Chondrocyte (in vitro differentiated cells): ENCODE measurements around the gene CD6. TPM values are rescaled to one million over a fixed set of nuclear protein-coding genes. Genes with fewer than 3 reads are reported as not detected.

Experiments used
- DNase-seq: peaks from one replicate; pipeline ENCODE4 v3.0.0; 2021; ENCODE audit warnings: mixed read lengths, low spot score
- H3K27ac Mint-ChIP-seq: one replicate; pipeline ENCODE4 v1.8.0; 2021; ENCODE audit warnings: mild to moderate bottlenecking, moderate library complexity, mixed read lengths; ENCODE audit not compliant: unreplicated experiment
- H3K27me3 Mint-ChIP-seq: 2 replicates; pipeline ENCODE4 v1.8.0; 2021; ENCODE audit warnings: low read depth, mixed read lengths
- H3K36me3 Mint-ChIP-seq: 2 replicates; pipeline ENCODE4 v1.8.0; 2021; ENCODE audit warnings: low read depth, mixed read lengths
- H3K4me1 Mint-ChIP-seq: 2 replicates; pipeline ENCODE4 v1.8.0; 2021; ENCODE audit warnings: low read depth, mild to moderate bottlenecking, mixed read lengths
- H3K4me3 Mint-ChIP-seq: one replicate; pipeline ENCODE4 v1.8.0; 2021; ENCODE audit warnings: mild to moderate bottlenecking, moderate library complexity, mixed read lengths; ENCODE audit not compliant: unreplicated experiment
- H3K9me3 Mint-ChIP-seq: 2 replicates; pipeline ENCODE4 v1.8.0; 2021; ENCODE audit warnings: low read depth, mixed read lengths
- total RNA-seq: library from RNA; stranded (reverse); gene quantifications from 3 replicates; pipeline ENCODE4 v1.2.1, GENCODE V29; 2021
- TF ChIP-seq, protein P1 (sequence below): fragments of 200-600 bp; sonication (generic); IDR thresholded peaks from 2 replicates; pipeline ENCODE4 v1.5.0; 2021; ENCODE audit warnings: antibody characterized with exemption, mild to moderate bottlenecking, moderate library complexity

CD6 gene
- total RNA-seq, 1 donor from 2014 or later, result not detected

DNA sequence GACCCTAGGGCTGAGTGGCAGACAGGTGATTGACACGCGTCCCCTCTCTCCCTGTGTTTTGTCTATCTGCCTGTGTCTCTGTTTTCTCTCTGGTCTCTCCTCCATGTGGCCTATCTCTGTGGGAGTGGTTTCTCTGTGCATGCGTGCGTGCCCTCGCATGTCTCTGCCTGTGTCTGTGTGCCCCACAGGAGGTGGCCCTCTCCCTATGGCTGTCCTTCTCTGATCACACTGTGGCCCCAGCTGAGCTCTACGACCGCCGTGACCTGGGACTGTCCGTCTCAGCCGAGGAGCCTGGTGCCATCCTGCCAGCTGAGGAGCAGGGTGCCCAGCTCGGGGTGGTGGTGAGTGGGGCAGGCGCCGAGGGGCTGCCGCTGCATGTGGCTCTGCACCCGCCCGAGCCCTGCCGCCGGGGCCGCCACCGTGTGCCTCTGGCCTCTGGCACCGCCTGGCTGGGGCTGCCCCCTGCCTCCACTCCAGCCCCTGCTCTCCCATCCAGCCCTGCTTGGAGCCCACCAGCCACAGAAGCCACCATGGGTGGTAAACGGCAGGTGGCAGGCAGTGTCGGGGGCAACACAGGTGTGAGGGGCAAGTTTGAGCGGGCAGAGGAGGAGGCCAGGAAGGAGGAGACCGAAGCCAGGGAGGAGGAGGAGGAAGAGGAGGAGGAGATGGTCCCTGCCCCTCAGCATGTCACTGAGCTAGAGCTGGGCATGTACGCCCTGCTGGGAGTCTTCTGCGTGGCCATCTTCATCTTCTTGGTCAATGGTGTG, 35.6 kb upstream of the CD6 start:
- no peaks in the 10 kb centered on the region for H3K27me3 Mint-ChIP-seq
- H3K27ac Mint-ChIP-seq, result no peak overlapping the region
- TF ChIP-seq, protein P1, sequence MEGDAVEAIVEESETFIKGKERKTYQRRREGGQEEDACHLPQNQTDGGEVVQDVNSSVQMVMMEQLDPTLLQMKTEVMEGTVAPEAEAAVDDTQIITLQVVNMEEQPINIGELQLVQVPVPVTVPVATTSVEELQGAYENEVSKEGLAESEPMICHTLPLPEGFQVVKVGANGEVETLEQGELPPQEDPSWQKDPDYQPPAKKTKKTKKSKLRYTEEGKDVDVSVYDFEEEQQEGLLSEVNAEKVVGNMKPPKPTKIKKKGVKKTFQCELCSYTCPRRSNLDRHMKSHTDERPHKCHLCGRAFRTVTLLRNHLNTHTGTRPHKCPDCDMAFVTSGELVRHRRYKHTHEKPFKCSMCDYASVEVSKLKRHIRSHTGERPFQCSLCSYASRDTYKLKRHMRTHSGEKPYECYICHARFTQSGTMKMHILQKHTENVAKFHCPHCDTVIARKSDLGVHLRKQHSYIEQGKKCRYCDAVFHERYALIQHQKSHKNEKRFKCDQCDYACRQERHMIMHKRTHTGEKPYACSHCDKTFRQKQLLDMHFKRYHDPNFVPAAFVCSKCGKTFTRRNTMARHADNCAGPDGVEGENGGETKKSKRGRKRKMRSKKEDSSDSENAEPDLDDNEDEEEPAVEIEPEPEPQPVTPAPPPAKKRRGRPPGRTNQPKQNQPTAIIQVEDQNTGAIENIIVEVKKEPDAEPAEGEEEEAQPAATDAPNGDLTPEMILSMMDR, result no peak
- peaks cover 4% of the 10 kb centered on the region for H3K36me3 Mint-ChIP-seq
- no peaks in the 10 kb centered on the region for H3K4me1 Mint-ChIP-seq
- no peaks in the 10 kb centered on the region for H3K9me3 Mint-ChIP-seq
- H3K4me3 Mint-ChIP-seq, result no peak overlapping the region
- no peak for DNase-seq

DNA sequence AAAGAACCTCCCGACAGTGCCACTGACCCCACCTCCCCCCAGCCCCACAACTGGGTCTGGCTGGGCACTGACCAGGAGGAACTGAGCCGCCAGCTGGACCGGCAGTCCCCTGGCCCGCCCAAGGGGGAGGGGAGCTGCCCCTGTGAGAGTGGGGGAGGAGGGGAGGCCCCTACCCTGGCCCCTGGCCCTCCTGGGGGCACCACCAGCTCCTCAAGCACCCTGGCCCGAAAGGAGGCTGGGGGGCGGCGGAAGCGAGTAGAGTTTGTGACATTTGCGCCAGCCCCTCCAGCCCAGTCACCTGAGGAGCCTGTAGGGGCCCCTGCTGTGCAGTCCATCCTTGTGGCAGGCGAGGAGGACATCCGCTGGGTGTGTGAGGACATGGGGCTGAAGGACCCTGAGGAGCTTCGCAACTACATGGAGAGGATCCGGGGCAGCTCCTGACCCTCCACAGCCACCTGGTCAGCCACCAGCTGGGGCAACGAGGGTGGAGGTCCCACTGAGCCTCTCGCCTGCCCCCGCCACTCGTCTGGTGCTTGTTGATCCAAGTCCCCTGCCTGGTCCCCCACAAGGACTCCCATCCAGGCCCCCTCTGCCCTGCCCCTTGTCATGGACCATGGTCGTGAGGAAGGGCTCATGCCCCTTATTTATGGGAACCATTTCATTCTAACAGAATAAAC, 34.9 kb upstream of the CD6 start:
- no peak overlapping the region for H3K4me3 Mint-ChIP-seq

DNA sequence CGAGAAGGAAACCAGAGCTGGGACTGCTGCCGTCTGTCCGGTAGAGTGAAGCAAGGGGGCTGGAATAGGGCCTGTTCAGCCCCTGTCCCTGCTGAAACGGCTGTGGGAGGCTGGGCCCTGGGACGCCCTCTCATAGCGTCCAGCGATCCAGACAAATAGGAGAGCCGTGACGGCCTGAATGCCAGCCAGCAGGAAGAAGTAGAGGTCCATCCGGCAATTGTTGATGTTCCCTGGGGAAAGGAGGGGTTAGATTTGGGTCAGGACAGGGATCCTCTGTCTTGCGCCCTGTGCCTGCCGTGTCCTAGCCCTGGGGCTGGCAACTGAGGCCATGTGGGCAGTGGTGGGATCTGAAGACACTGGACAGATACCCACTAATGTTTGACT, 34.3 kb upstream of the CD6 start:
- no peaks in the 10 kb centered on the region for H3K4me1 Mint-ChIP-seq
- H3K4me3 Mint-ChIP-seq, result no peak overlapping the region
- H3K36me3 Mint-ChIP-seq, result peaks cover 4% of the 10 kb centered on the region
- no peak overlapping the region for H3K27ac Mint-ChIP-seq
- TF ChIP-seq, protein P1, result no peak
- H3K9me3 Mint-ChIP-seq, result no peaks in the 10 kb centered on the region
- H3K27me3 Mint-ChIP-seq, result no peaks in the 10 kb centered on the region
- no peak for DNase-seq

More for the DNA sequence above, 34.9 kb upstream of the CD6 start:
- H3K9me3 Mint-ChIP-seq, result no peaks in the 10 kb centered on the region
- TF ChIP-seq, protein P1, result no peak
- H3K27ac Mint-ChIP-seq, result no peak overlapping the region
- H3K27me3 Mint-ChIP-seq, result no peaks in the 10 kb centered on the region
- H3K36me3 Mint-ChIP-seq, result peaks cover 4% of the 10 kb centered on the region
- DNase-seq, result no peak
- H3K4me1 Mint-ChIP-seq, result no peaks in the 10 kb centered on the region

DNA sequence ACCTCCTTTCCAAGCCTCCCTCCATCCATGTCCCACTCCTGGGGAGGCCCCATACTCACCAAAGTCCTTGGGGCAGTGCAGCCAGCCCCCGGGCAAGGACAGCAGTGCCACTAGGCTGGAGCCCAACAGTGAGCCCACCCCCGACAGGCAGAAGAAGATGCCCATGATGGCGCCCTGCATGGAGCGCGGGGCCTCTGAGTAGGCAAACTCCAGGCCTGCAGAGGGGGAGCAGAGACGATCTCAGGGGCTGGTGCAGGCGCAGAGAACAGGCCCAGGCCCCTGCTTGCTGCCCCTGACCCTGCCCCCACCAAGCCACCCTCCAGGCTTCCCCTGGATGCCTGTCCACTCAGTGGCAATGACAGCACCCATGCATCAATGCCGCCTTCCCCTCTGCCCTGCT, 33.7 kb upstream of the CD6 start:
- Mint-ChIP-seq H3K36me3 (peaks cover 4% of the 10 kb centered on the region), H3K4me1 (no peaks in the 10 kb centered on the region), H3K27me3 (no peaks in the 10 kb centered on the region), H3K27ac (no peak overlapping the region), H3K9me3 (no peaks in the 10 kb centered on the region), H3K4me3 (no peak overlapping the region)
- DNase-seq, result no peak
- TF ChIP-seq, protein P1, result no peak

DNA sequence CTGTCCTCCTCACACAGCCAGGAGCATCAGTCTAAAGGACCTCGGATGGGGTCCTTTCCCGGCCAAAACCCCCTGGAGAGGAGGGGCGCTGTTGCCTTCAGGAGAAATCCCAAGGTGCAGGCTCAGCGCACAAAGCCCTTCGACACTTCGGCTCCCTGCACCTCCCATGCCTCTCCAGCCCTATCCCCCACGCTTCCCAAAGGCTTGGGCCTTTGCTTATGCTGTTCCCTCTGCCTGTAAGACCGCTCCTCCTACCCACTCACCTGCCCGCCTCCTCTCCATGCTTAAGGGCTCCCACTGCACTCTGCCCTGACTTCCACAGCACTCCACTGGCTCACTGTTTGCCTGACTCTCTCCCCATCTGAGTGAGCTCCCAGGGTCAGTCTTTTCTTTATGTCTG, 33.0 kb upstream of the CD6 start:
- Mint-ChIP-seq H3K4me3 (no peak overlapping the region), H3K36me3 (peaks cover 4% of the 10 kb centered on the region), H3K27me3 (no peaks in the 10 kb centered on the region), H3K9me3 (no peaks in the 10 kb centered on the region), H3K27ac (no peak overlapping the region), H3K4me1 (peaks cover 3% of the 10 kb centered on the region)
- TF ChIP-seq, protein P1, result no peak
- DNase-seq, result no peak
